ENCODE measurements around the gene ZNF462. TPM values are rescaled to one million over a fixed set of nuclear protein-coding genes. Genes with fewer than 3 reads are reported as not detected.
A peak's percentile ranks its signal among the peaks of the same experiment; 100 is the strongest.

Gene ZNF462
- total RNA-seq, 4 donors from 2014 or later: 9.3 to 13.3 (median 11.4) TPM

DNA sequence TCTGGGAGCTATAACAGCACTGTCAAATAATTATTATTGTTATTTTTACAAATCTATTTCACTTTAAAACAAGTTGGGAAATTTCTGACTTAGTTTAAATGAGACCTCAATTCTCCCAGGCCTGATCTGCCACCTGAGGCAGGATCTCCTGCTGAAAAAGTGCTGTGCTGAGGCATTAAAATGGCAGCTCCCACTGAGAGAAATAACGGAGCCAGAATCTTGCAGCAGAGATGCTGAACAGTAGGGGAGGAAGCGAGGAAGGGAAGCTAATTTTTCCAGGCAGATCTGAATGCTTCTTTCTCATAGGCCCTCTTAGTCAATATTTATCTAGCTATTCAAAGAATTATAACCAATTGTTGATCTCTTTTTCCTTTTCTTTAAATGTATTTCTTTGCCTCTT is 196.3 kb downstream of the ZNF462 start:
- no peak overlapping the region for H3K27ac ChIP-seq
- H3K4me1 ChIP-seq: no peaks in the 10 kb centered on the region
- intact Hi-C loops (cut with DNase I; ENCODE audit: low total_unique reads): no loop called here
- H3K4me3 ChIP-seq: no peak overlapping the region
- ATAC-seq: no peak
- H3K9me3 ChIP-seq: no peaks in the 10 kb centered on the region
- no peak for TF ChIP-seq POLR2A (IDR thresholded peaks at IDR 0.05)
- TF ChIP-seq CTCF (IDR thresholded peaks at IDR 0.05 in 4 of 5, conservative IDR thresholded peaks at IDR 0.05 in 1 of 5): no peak
- H3K27me3 ChIP-seq: no peaks in the 10 kb centered on the region
- no peak for DNase-seq
- H3K36me3 ChIP-seq: no peaks in the 10 kb centered on the region
- in situ Hi-C loops (cut with MboI; ENCODE audit: low sequenced_read_pairs in 4 of 4): no loop called here

DNA sequence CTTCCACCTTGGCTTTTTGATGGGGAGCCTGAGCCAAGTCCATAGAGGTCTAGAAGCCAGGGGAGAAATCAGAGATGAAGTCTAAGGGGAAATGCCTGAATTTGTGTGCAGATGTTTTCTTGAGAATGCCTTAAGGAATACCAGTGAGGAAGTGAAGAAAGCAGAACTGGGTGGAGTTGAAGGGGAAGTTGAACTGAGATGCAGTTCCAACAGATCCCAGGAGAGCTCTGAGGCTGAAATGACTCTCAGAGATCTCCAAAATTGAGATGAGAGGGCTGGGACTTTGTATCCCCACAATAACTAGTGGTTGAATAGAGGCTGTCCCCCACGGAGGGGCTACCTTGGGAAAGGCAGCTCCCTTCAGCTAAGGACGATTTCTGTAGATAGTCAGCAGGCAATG is 197.1 kb downstream of the ZNF462 start:
- TF ChIP-seq POLR2A (IDR thresholded peaks at IDR 0.05) (no peak), CTCF (IDR thresholded peaks at IDR 0.05 in 4 of 5, conservative IDR thresholded peaks at IDR 0.05 in 1 of 5) (no peak)
- ATAC-seq (peak; percentile 30 to 33), DNase-seq (no peak)
- intact Hi-C loops (cut with DNase I; ENCODE audit: low total_unique reads) (no loop called here), in situ Hi-C loops (cut with MboI; ENCODE audit: low sequenced_read_pairs in 4 of 4) (no loop called here)
- Histone ChIP-seq H3K4me3 (no peak overlapping the region), H3K36me3 (no peaks in the 10 kb centered on the region), H3K27ac (no peak overlapping the region), H3K9me3 (no peaks in the 10 kb centered on the region), H3K4me1 (no peaks in the 10 kb centered on the region), H3K27me3 (no peaks in the 10 kb centered on the region)

Measured in gastrocnemius medialis (tissue), 4 donors.